GM12875 (cell line): Measurements from ENCODE around the gene UQCRC2.
"Not testable (repeated sequence)": the region's sequence is repeated elsewhere in the genome, so short reads cannot be mapped to it uniquely, and the experiment has no call there.

Source experiments
- H3K4me3 ChIP-seq: one replicate; pipeline ENCODE4 v1.5.1; 2011; ENCODE audit warnings: low read depth, low read length, control low read depth
- TF ChIP-seq, protein P1 (sequence below): IDR thresholded peaks from 2 replicates; pipeline ENCODE4 v1.5.1; 2011; ENCODE audit warnings: low read depth, mild to moderate bottlenecking, control low read depth, inconsistent platforms, low read length, moderate library complexity, borderline replicate concordance; ENCODE audit not compliant: insufficient read depth

The UQCRC2 gene

DNA sequence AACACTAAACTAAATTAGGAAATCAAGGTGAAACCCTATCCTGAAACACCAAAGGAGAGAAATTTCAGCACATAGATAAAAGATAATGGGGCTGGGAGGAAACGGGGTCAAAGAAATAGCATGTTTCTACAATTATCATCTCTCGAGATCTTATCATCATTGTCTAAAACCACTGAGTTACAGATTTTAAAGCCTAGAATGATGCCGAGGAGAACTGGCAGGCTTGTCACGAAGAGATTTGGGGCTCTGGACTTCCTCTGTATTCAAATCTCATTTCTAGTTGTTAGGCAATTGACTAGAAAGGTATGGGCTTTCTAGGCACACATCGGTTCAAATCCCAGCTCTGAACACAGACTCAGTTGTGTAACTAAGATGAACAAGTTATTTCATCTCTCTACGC is 38.5 kb downstream of the UQCRC2 start:
- no peak overlapping the region for H3K4me3 ChIP-seq
- TF ChIP-seq, protein P1, sequence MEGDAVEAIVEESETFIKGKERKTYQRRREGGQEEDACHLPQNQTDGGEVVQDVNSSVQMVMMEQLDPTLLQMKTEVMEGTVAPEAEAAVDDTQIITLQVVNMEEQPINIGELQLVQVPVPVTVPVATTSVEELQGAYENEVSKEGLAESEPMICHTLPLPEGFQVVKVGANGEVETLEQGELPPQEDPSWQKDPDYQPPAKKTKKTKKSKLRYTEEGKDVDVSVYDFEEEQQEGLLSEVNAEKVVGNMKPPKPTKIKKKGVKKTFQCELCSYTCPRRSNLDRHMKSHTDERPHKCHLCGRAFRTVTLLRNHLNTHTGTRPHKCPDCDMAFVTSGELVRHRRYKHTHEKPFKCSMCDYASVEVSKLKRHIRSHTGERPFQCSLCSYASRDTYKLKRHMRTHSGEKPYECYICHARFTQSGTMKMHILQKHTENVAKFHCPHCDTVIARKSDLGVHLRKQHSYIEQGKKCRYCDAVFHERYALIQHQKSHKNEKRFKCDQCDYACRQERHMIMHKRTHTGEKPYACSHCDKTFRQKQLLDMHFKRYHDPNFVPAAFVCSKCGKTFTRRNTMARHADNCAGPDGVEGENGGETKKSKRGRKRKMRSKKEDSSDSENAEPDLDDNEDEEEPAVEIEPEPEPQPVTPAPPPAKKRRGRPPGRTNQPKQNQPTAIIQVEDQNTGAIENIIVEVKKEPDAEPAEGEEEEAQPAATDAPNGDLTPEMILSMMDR: no peak

DNA sequence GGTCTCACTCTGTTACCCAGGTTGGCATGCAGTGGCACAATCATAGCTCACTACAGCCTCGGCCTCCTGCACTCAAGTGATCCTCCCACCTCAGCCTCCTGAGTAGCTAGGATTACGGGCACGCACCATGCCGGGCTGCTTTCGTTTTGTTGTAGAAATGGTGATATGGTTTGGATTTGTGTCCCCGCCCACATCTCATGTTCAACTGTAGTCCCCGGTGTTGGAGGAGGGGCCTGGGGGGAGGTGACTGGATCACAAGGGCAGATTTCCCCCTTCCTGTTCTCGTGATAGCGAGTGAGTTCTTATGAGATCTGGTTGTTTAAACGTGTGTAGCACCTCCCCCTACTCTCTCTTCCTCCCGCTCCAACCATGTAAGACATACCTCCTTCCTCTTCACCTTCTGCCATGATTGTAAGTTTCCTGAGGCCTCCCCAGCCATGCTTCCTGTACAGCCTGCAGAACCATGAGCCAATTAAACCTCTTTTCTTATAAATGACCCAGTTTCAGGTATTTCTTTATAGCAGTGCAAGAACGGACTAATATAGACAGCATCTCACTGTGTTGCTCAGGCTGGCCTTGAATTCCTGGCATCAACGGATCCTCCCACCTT is 41.8 kb downstream of the UQCRC2 start:
- TF ChIP-seq, protein P1: no peak
- H3K4me3 ChIP-seq: no peak overlapping the region

DNA sequence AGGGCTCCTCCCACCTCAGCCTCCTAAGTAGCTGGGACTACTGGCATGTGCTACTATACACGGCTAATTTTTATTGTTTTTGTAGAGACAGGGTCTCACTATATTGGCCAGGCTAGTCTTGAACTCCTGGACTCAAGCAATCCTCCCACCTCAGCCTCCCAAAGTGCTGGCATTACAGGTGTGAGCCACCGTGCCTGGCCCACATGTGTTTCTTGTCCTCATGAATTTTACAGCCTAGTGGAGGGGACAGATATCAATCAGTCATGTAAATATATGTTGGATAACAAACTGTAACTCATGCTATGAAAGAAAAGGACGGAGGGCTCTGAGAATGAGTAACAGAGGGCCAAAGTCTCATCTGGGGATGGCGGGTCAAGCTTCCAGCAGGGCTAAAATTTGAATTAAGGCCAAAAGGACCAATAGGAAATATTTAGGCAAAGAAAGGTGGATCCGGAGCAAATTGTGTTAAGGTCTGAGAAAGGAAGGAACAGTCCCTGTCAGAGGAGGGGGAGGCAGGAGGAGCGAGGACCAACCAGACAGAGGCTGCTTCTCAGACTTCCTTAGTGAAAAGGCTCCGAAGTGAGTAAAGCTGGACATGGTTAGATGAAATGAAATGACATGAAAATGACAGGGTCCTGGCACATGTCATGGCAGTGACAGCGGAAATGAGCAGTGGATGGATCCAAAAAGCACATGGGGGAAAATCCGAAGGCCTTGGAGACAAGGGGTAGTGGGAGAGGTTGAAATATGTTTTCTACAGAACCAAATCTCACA is 43.9 kb downstream of the UQCRC2 start:
- TF ChIP-seq, protein P1: no peak

DNA sequence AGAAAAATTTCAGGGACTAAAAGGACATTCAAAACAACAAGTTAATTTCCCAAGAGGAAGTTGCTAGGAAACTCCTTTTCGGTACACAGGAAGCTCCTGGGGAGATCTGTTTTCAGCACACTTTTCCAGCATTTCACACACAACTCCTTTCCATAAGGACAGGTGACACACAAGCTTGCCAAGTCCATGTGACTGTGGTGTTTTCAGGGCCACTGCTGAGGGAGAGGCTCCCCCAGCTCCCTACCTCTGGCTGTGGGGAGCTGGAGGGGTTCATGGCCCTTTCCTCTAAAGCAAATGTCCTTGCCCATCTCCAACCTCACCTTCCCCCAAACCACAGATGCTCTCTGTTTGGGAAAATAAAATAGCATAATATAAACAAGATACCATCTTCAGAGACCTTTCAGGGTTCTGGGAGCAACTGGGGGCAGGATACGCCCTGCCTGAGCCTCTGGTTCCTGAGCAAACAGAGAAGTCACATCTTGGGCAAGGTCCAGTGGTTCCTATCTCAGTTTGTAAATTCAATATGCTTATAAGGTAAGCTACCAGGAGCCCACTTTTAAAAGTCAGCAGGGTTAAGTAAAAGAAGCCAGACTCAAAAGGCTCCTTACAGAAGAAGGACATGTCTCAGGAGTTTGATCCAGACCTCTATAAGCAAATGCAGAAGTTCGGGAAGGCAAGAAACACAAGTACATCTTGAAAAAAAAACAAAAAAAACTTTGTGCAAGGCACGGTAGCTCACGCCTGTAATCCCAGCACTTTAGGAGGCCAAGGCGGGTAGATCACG is 44.7 kb downstream of the UQCRC2 start:
- TF ChIP-seq, protein P1: no peak
- H3K4me3 ChIP-seq: no peak overlapping the region

More for the DNA sequence above, 43.9 kb downstream of the UQCRC2 start:
- H3K4me3 ChIP-seq: no peak overlapping the region

DNA sequence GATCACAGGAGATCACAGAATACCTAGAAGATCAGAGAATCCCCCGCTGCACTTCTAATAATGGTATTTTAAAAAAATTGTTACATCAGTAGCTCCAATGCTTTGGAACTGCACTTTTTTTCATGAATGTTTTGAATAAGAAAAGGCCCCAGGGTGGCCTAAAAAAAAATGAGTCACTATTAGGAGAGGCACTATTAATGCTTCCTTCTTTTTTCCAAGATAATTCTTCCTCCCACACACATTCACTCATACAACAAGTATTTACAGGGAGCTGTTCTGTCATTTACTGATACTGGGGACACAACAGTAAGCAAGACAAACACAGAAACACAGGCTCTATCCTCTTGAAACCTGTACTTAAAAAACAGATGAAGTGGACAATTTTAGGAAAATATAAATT is 48.4 kb downstream of the UQCRC2 start:
- TF ChIP-seq, protein P1: no peak
- no peak overlapping the region for H3K4me3 ChIP-seq

DNA sequence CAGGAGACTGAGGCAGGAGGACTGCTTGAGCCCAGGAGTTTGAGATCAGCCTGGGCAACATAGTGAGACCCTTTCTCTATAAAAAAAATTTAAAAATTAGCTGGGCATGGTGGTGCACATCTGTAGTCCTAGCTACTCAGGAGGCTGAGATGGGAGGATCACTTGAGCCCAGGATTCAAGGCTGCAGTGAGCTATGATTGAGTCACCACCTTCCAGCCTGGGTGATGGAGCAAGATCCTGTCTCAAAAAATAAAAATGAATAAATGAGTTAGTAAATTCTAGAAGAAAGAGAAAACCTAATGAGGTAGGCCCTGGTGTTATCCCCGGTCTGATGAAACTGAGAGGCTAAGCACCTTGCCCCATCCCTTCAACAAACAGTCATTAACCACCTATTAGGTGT is 48.9 kb downstream of the UQCRC2 start:
- H3K4me3 ChIP-seq: not testable (repeated sequence)

DNA sequence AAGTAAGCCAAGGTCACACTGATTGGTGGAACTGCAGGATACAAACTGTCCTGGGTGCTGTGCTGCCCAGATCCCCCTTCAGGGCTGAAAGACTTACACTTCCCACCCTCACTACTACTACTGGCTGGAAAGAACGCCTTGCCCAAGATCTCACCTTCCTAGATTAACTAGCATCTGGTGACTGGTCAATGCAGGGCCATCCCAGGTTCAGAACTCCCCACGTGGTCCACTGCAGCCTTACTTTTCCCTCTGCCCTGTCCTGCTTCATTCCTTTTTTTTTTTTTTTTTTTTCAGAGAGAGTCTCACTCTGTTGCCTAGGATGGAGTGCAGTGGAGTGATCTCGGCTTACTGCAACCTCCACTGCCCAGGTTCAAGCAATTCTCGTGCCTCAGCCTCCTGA is 50.0 kb downstream of the UQCRC2 start:
- no peak overlapping the region for H3K4me3 ChIP-seq
- TF ChIP-seq, protein P1: no peak
